Right forelimb (tissue), 1 donor: ENCODE results near the gene FSD2.
"Not testable (repeated sequence)": the region's sequence is repeated elsewhere in the genome, so short reads cannot be mapped to it uniquely, and the experiment has no call there.

ENCODE experiments used
- DNase-seq: peaks from one replicate; pipeline ENCODE4 v3.0.0-alpha.2; 2018

Gene FSD2

GRCh38 chr15:82790321-82790720, 15.5 kb downstream of the FSD2 start:
- DNase-seq, result no peak

GRCh38 chr15:82789491-82789890, 16.4 kb downstream of the FSD2 start:
- no peak for DNase-seq

- DNase-seq, result no peak
Measured at GRCh38 chr15:82788496-82788895, 17.4 kb downstream of the FSD2 start.

- DNase-seq, result no peak
Measured at GRCh38 chr15:82781349-82781748, 24.5 kb downstream of the FSD2 start.

GRCh38 chr15:82778755-82779154, 27.1 kb downstream of the FSD2 start:
- DNase-seq, result no peak

GRCh38 chr15:82774496-82774895, 31.4 kb downstream of the FSD2 start:
- no peak for DNase-seq

- DNase-seq, result no peak
Measured at GRCh38 chr15:82771789-82772607, 33.9 kb downstream of the FSD2 start.

GRCh38 chr15:82768414-82769054, 37.3 kb downstream of the FSD2 start:
- DNase-seq, result no peak

- no peak for DNase-seq
Measured at GRCh38 chr15:82767163-82767829, 38.6 kb downstream of the FSD2 start.

GRCh38 chr15:82766201-82766600, 39.7 kb downstream of the FSD2 start:
- DNase-seq, result not testable (repeated sequence)

GRCh38 chr15:82764740-82765139, 41.1 kb downstream of the FSD2 start:
- DNase-seq, result no peak

GRCh38 chr15:82764117-82764490, 41.8 kb downstream of the FSD2 start:
- DNase-seq, result no peak

- DNase-seq, result no peak
Measured at GRCh38 chr15:82763361-82764116, 42.3 kb downstream of the FSD2 start.

- no peak for DNase-seq
Measured at GRCh38 chr15:82751308-82751707, 54.6 kb downstream of the FSD2 start.

GRCh38 chr15:82750831-82751180, 55.1 kb downstream of the FSD2 start:
- no peak for DNase-seq

GRCh38 chr15:82749951-82750830, 55.7 kb downstream of the FSD2 start:
- peak; percentile 93 for DNase-seq

GRCh38 chr15:82748315-82748714, 57.6 kb downstream of the FSD2 start:
- DNase-seq, result no peak

- no peak for DNase-seq
Measured at GRCh38 chr15:82743810-82744209, 62.1 kb downstream of the FSD2 start.

- no peak for DNase-seq
Measured at GRCh38 chr15:82742134-82742533, 63.7 kb downstream of the FSD2 start.

GRCh38 chr15:82739086-82739485, 66.8 kb downstream of the FSD2 start:
- DNase-seq, result no peak

GRCh38 chr15:82737975-82738374, 67.9 kb downstream of the FSD2 start:
- no peak for DNase-seq

GRCh38 chr15:82731527-82731926, 74.3 kb downstream of the FSD2 start:
- no peak for DNase-seq
